Measurements from ENCODE around the gene ARNT2. TPM values are rescaled to one million over a fixed set of nuclear protein-coding genes. Genes with fewer than 3 reads are reported as not detected.

ARNT2 gene
- total and polyA plus RNA-seq, 2 of the 13 experiments (the other 11 are each of a cell fraction or from before 2014, with no cell fraction given) = 0.69 to 1.7 TPM

DNA sequence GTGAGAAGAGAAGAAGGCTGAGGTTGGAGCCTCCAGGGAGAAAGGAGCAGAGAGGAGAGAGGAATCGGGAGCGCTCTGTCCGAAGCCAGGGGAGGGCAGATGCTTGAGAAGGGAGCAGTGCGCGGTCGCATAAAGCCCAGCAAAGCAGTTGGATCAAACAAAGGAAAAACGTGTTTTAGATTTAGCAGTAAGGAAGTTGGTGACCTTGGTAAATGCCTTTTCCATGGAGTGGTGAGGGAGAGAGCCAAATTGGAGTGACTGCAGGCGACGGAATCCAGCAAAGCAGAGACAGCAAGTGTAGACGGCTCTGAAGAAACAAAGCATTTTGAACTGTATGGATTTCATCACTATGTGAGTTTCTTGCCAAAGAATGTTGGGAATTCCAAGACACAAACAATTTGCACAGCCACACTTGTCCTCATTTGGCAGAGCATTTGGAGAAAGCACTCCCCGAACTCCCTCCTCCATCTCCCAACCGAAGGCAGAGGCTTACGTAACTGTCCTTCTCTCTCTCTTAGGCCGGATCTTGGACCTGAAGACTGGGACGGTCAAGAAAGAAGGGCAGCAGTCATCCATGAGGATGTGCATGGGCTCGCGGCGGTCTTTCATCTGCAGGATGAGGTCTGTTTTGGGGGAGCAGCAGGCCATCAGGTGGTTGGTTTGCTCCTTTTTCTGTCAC is 103.6 kb downstream of the ARNT2 start (continued):
- TF ChIP-seq ZNF720 (CRISPR knock-in tag; IDR thresholded peaks at IDR 0.05) = no peak

DNA sequence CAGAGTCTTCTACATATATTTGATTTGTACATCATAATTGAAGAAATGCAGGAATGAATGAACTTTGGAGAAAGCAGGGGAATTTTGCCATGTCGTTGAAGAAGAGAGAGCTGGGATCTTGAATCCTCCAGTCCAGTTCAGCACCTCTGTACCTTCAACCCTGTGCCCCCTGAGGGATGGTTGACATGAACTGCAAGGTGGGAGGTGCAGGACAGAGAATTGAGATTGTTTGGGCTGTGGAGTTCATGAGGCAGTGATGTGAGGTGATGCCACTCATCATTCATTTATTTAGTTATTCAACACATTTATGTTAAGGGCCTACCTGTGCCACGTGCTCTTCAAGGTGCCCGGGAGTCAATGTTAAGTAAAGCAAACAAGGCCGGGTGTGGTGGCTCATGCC is 104.6 kb downstream of the ARNT2 start:
- ChIA-PET CTCF (ENCODE audit: low intra/inter-chr PET ratio, low total read pairs) (no interaction called here), POLR2A (no interaction called here)
- no peak for FAIRE-seq
- H3K4me1 ChIP-seq (ENCODE audit: insufficient read depth, low read length) = no peaks in the 10 kb centered on the region
- no peak overlapping the region for H3K27ac ChIP-seq (ENCODE audit: extremely low read length, insufficient read depth, low read length)
- H4K20me1 ChIP-seq (ENCODE audit: insufficient read depth, low read length) = no peaks in the 10 kb centered on the region
- no peak for DNase-seq (ENCODE audit: low spot score)
- in situ Hi-C loops (cut with HindIII; ENCODE audit: extremely low pct_ligation_motif_present, low pct_unique_long_range_greater_than_20kb) = no loop called here
- 63% methylated on average over 4 of the region's 4 CpGs for WGBS (ENCODE audit: low lambda C conversion rate)
- no peaks in the 10 kb centered on the region for H3K79me2 ChIP-seq (ENCODE audit: insufficient read depth, low read length)
- ATAC-seq = no peak
- no TSS peak for BruUV-seq (replicated peaks)
- H3K9ac ChIP-seq (ENCODE audit: insufficient read depth, low read depth, low read length) = no peak overlapping the region
- H2AFZ ChIP-seq (ENCODE audit: low read length) = no peak overlapping the region
- no peaks in the 10 kb centered on the region for H3K9me3 ChIP-seq (ENCODE audit: low read length)
- no peak overlapping the region for H3K4me3 ChIP-seq (replicated peaks in 1 of 3; ENCODE audit: insufficient read depth in 1 of 3, low read depth in 2 of 3, low read length in 3 of 3)
- no peaks in the 10 kb centered on the region for H3K36me3 ChIP-seq (replicated peaks in 1 of 2; ENCODE audit: control insufficient read depth in 1 of 2, insufficient read depth in 2 of 2, low read length in 2 of 2)
- TF ChIP-seq SYNCRIP (IDR thresholded peaks at IDR 0.05; ENCODE audit: insufficient read depth, low read depth, low read length) (no peak), SMAD1 (CRISPR knock-in tag; IDR thresholded peaks at IDR 0.05; ENCODE audit: borderline replicate concordance, low read depth) (no peak), ZNF839 (CRISPR knock-in tag; IDR thresholded peaks at IDR 0.05; ENCODE audit: borderline replicate concordance) (no peak), ZNF557 (CRISPR knock-in tag; IDR thresholded peaks at IDR 0.05) (no peak), ZNF234 (CRISPR knock-in tag; conservative IDR thresholded peaks at IDR 0.05) (no peak), CREM (IDR thresholded peaks at IDR 0.05) (no peak), CREM (CRISPR knock-in tag; IDR thresholded peaks at IDR 0.05) (no peak)
- TF ChIP-seq, protein P1, sequence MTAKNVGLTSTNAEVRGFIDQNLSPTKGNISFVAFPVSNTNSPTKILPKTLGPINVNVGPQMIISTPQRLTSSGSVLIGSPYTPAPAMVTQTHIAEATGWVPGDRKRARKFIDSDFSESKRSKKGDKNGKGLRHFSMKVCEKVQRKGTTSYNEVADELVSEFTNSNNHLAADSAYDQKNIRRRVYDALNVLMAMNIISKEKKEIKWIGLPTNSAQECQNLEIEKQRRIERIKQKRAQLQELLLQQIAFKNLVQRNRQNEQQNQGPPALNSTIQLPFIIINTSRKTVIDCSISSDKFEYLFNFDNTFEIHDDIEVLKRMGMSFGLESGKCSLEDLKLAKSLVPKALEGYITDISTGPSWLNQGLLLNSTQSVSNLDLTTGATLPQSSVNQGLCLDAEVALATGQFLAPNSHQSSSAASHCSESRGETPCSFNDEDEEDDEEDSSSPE (CRISPR knock-in tag; IDR thresholded peaks at IDR 0.05) = no peak
- TF ChIP-seq, protein P2, sequence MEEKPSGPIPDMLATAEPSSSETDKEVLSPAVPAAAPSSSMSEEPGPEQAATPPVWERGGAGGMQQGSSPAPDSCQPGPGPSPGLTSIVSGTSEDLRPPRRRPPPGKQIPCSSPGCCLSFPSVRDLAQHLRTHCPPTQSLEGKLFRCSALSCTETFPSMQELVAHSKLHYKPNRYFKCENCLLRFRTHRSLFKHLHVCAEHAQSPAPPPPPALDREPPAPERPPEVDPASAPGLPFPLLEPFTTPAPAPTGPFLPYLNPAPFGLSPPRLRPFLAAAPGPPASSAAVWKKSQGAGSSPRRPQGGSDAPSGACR (CRISPR knock-in tag; IDR thresholded peaks at IDR 0.05) = no peak
- intact Hi-C loops (cut with micrococcal nuclease; ENCODE audit: unreplicated experiment) = no loop called here
- no peaks in the 10 kb centered on the region for H3K27me3 ChIP-seq (ENCODE audit: control insufficient read depth in 1 of 2, insufficient read depth in 2 of 2, low read length in 2 of 2)
- no peak overlapping the region for H3K4me2 ChIP-seq (ENCODE audit: low read depth, low read length)

All from HepG2 (cell line).